Breast epithelium (tissue), 3 donors: ENCODE results near the gene OSBPL5.

ENCODE experiments used
- POLR2A ChIP-seq: fragments of 450-650 bp; IDR thresholded peaks from one replicate; pipeline ENCODE4 v1.6.1; 2016; ENCODE audit warnings: antibody characterized with exemption, mild to moderate bottlenecking, moderate library complexity
- TF ChIP-seq, protein P1 (sequence below), 3 donors: fragments of 450-650 bp; IDR thresholded peaks; one replicate each; pipeline ENCODE4 v1.5.1; 2016 to 2017; ENCODE audit warnings: antibody characterized with exemption in 3 of 3, mild to moderate bottlenecking in 3 of 3, moderate library complexity in 3 of 3

DNA sequence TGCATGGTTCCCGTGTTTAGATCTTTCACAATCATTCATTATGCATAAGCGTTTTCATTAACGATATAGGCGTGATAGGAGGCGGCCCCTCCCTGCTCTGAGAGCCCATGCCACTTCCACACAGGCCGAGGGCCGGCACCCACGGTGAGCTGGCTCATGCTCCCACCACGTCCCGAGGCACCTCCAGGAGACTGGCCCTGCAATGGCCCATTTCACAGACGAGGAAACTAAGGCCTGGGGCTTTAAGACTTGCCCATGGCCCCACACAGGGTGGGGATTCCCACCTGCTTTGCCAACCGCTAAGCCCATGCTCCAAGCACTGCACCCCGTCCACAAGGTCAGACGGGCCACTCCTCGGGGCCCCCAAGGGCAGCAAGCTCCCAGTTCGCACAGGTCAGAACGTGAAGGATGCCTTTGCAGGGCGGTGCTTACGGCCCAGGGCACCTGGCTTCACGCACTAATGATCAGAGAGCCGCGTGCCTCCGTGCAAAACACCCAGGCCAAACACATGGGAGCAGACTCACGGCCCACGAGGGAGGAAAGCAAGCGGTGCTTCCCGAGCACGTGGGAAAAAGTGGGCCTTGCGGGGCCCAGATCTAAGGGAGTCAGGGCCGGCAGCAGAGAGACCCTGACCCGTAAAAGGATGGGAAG, 8.3 kb downstream of the OSBPL5 start:
- TF ChIP-seq, protein P1, sequence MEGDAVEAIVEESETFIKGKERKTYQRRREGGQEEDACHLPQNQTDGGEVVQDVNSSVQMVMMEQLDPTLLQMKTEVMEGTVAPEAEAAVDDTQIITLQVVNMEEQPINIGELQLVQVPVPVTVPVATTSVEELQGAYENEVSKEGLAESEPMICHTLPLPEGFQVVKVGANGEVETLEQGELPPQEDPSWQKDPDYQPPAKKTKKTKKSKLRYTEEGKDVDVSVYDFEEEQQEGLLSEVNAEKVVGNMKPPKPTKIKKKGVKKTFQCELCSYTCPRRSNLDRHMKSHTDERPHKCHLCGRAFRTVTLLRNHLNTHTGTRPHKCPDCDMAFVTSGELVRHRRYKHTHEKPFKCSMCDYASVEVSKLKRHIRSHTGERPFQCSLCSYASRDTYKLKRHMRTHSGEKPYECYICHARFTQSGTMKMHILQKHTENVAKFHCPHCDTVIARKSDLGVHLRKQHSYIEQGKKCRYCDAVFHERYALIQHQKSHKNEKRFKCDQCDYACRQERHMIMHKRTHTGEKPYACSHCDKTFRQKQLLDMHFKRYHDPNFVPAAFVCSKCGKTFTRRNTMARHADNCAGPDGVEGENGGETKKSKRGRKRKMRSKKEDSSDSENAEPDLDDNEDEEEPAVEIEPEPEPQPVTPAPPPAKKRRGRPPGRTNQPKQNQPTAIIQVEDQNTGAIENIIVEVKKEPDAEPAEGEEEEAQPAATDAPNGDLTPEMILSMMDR (IDR thresholded peaks at IDR 0.05) = no peak
- TF ChIP-seq POLR2A = no peak
